Lung (tissue), 12 donors: ENCODE data around the gene CCN5. TPM values are rescaled to one million over a fixed set of nuclear protein-coding genes. Genes with fewer than 3 reads are reported as not detected.

ENCODE experiments used
- ATAC-seq: fragments of 200-7000 bp; cut with Tn5 transposase; one replicate; pipeline ENCODE4 v1.9.1; 2020; ENCODE audit warnings: moderate number of reproducible peaks; ENCODE audit not compliant: insufficient read depth, low FRiP score
- DNase-seq, 3 donors: peaks; one replicate each; pipeline ENCODE4 v3.0.0-alpha.2; 2013 to 2017
- H3K27ac ChIP-seq, 2 donors: one replicate each; pipeline ENCODE4 v1.5.1; 2013; ENCODE audit warnings: mild to moderate bottlenecking in 2 of 2, moderate library complexity in 2 of 2, control low read depth in 1 of 2, inconsistent platforms in 1 of 2, low read depth in 1 of 2, low read length in 1 of 2
- H3K27me3 ChIP-seq, 3 donors: one replicate each; pipeline ENCODE4 v1.5.1; 2013; ENCODE audit warnings: low read length in 2 of 3; ENCODE audit not compliant: control insufficient read depth in 3 of 3, insufficient read depth in 3 of 3
- H3K36me3 ChIP-seq, 4 donors: one replicate each; pipeline ENCODE4 v1.5.1; 2013; ENCODE audit warnings: low read length in 4 of 4, mild to moderate bottlenecking in 1 of 4, moderate library complexity in 1 of 4; ENCODE audit not compliant: control insufficient read depth in 4 of 4, insufficient read depth in 4 of 4
- H3K4me1 ChIP-seq, 5 donors: one replicate each; pipeline ENCODE4 v1.5.1; 2013; ENCODE audit warnings: low read length in 5 of 5, mild to moderate bottlenecking in 2 of 5, moderate library complexity in 1 of 5; ENCODE audit not compliant: control insufficient read depth in 5 of 5, insufficient read depth in 5 of 5
- H3K4me3 ChIP-seq: one replicate; pipeline ENCODE4 v1.5.1; 2013; ENCODE audit warnings: mild to moderate bottlenecking, control low read depth, moderate library complexity
- H3K9ac ChIP-seq, 2 donors: one replicate each; pipeline ENCODE4 v1.5.1; 2013; ENCODE audit warnings: low read length in 2 of 2, control low read depth in 1 of 2; ENCODE audit not compliant: insufficient read depth in 1 of 2
- H3K9me3 ChIP-seq, 4 donors: one replicate each; pipeline ENCODE4 v1.5.1; 2013; ENCODE audit warnings: low read length in 3 of 4, mild to moderate bottlenecking in 1 of 4, moderate library complexity in 1 of 4; ENCODE audit not compliant: control insufficient read depth in 4 of 4, insufficient read depth in 3 of 4
- CTCF ChIP-seq: IDR thresholded peaks from 2 replicates; pipeline ENCODE4 v1.5.1; 2012; ENCODE audit warnings: mild to moderate bottlenecking; ENCODE audit errors: control extremely low read depth, extremely low read depth
- WGBS, 2 donors: extraction: QIAGEN DNeasy Blood & Tissue Kit; methylation state at CpG; one replicate each; pipeline ENCODE4 v1.1.7; 2013; 5-methylcytosine and 5-hydroxymethylcytosine counted together
- polyA plus RNA-seq, 2 donors: library from polyadenylated mRNA; stranded (reverse); fragments of 200-250 nt; gene quantifications; one replicate each; pipeline ENCODE4 v1.2.1, GENCODE V29; 2013
- total RNA-seq, 2 donors: library from RNA; depleted of rRNA in 1 of 2; stranded (reverse); fragments of >200 nt in 1 of 2; gene quantifications; one replicate each; pipeline ENCODE4 v1.2.1, GENCODE V29; 2014 to 2021
- donor health status: control.
- donor health status: control.
- donor health status: Bipolar disorder and iron deficiency.
- donor health status: healthy.
- donor health status: DM: yes; HTN: yes; CAD: no.

CCN5 gene
- total and polyA plus RNA-seq, 4 donors = 0.23 to 92.1 (median 34.4) TPM

- Histone ChIP-seq H3K9me3 (no peaks in the 10 kb centered on the region), H3K36me3 (no peaks in the 10 kb centered on the region), H3K4me1 (peaks cover 0 to 19% (median 0%) of the 10 kb centered on the region in 5 donors), H3K4me3 (no peak overlapping the region), H3K27me3 (no peaks in the 10 kb centered on the region), H3K27ac (no peak overlapping the region), H3K9ac (no peak overlapping the region)
- DNase-seq (no peak), ATAC-seq (no peak)
- WGBS, 2 donors = 65% methylated on average over 4 of the region's 4 CpGs
- no peak for TF ChIP-seq CTCF
These were observed 49.9 kb downstream of the CCN5 start for GRCh38 chr20:44765091-44765490.

- ATAC-seq (no peak), DNase-seq (no peak)
These were observed 50.7 kb downstream of the CCN5 start for GRCh38 chr20:44765701-44766347.

GRCh38 chr20:44768256-44768655, 53.1 kb downstream of the CCN5 start:
- H3K4me3 ChIP-seq = no peak overlapping the region
- no peak for ATAC-seq
- H3K27me3 ChIP-seq = peaks cover 0 to 5% (median 0%) of the 10 kb centered on the region in 3 donors
- no peak overlapping the region for H3K27ac ChIP-seq
- no peak overlapping the region for H3K9ac ChIP-seq
- DNase-seq = no peak
- H3K36me3 ChIP-seq = no peaks in the 10 kb centered on the region
- TF ChIP-seq CTCF = no peak
- H3K4me1 ChIP-seq = peaks cover 0 to 2% (median 0%) of the 10 kb centered on the region in 5 donors
- 80 to 85% methylated on average over 8 of the region's 8 CpGs for WGBS, 2 donors
- no peaks in the 10 kb centered on the region for H3K9me3 ChIP-seq

More at GRCh38 chr20:44765701-44766347, 50.7 kb downstream of the CCN5 start:
- WGBS, 2 donors = 62 to 78% methylated on average over 7 of the region's 7 CpGs
- Histone ChIP-seq H3K4me3 (no peak overlapping the region), H3K27me3 (no peaks in the 10 kb centered on the region), H3K9ac (no peak overlapping the region), H3K27ac (no peak overlapping the region), H3K4me1 (peaks cover 0 to 19% (median 0%) of the 10 kb centered on the region in 5 donors), H3K36me3 (no peaks in the 10 kb centered on the region), H3K9me3 (no peaks in the 10 kb centered on the region)
- no peak for TF ChIP-seq CTCF
